Measurements from ENCODE around the gene N4BP2.

- TF ChIP-seq CTCF (IDR thresholded peaks at IDR 0.05; ENCODE audit: poor library complexity) (no peak), EZH2 (IDR thresholded peaks at IDR 0.05; ENCODE audit: borderline replicate concordance) (no peak)
Observed at GRCh38 chr4:40182954-40183353, 126.3 kb downstream of the N4BP2 start.

Measured in hepatocyte (in vitro differentiated cells).